ENCODE results near the gene OR7G2.

GRCh38 chr19:9126900-9127405 lies 19.7 kb upstream of the OR7G2 start, which contains the start of gene OR7G3:
- TF ChIP-seq CHD4 (IDR thresholded peaks at IDR 0.05; ENCODE audit: insufficient read depth, insufficient replicate concordance, low read depth, low read length, poor library complexity, severe bottlenecking) (no peak), BACH1 (tag; IDR thresholded peaks at IDR 0.05) (no peak), RBBP5 (IDR thresholded peaks at IDR 0.05; ENCODE audit: borderline replicate concordance, insufficient read depth, low read length, poor library complexity, severe bottlenecking) (no peak), EP300 (IDR thresholded peaks at IDR 0.05; ENCODE audit: low read length) (no peak), CTCF (IDR thresholded peaks at IDR 0.05 in 2 of 3, conservative IDR thresholded peaks at IDR 0.05 in 1 of 3; ENCODE audit: insufficient read depth in 2 of 3, low read depth in 1 of 3, low read length in 3 of 3) (no peak), ZNF274 (IDR thresholded peaks at IDR 0.05; ENCODE audit: borderline replicate concordance, low read depth, low read length) (no peak), GABPA (tag; conservative IDR thresholded peaks at IDR 0.05; ENCODE audit: low read depth) (no peak)

Measured in K562 (cell line).